NCI-H2171 (cell line): ENCODE results near the gene UBQLN1.
"Not testable (repeated sequence)": the region's sequence is repeated elsewhere in the genome, so short reads cannot be mapped to it uniquely, and the experiment has no call there.

Source experiments
- DNase-seq: peaks from one replicate; lab custom pipeline; 2025; lab: John Stamatoyannopoulos, UW

UBQLN1 gene

GRCh38 chr9:83630938-83631457 lies 76.8 kb downstream of the UBQLN1 start:
- peak; percentile 61 for DNase-seq

DNA sequence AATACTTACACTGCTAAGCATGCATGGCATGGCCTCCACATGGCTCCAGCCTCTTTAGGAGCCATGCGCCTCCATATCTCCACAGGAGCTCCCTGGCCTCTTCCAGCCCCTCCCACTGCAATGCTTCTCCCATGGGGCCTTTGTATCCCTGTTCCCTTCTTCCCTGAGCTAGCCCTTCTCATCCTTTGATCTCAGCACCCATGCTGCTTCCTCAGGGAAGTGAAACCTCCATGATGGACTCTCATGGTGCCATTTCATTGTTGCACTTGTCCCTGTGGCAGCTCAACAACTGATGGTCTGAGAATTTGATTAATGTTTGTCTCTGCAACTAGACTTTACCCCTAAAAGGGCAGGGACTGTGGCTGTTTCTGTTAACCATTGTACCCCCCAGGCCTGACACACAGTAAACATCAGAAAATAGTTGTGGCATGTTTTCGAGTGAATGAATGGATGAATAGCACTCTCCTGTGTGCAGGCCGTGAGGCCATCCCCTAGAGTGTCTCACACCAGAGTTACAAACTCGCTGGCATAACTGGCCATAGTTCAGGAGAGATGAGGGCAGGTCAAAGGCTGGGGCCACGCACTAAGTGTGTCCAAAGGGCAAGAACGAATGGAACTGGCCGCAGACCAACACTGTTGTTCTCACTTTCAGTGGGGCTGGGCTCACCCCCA lies 78.2 kb downstream of the UBQLN1 start:
- DNase-seq, result no peak

DNA sequence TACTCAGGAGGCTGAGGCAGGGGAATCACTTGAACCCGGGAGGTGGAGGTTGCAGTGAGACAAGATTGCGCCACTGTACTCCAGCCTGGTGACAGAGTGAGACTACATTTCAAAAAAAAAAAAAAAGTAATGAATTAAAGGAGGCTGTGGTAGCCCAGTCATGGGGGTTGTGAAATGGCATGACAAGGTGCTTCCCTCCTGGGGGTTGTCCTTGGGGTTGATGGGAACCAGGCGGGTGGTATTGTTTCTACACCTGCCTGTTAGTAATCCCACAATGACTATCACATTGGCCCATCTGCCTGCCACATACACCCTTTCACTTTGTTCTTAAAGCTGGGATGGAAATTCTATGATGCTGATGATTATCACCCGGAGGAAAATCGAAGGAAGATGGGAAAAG lies 79.2 kb downstream of the UBQLN1 start:
- no peak for DNase-seq

GRCh38 chr9:83625178-83625577 lies 82.6 kb downstream of the UBQLN1 start:
- DNase-seq, result no peak

DNA sequence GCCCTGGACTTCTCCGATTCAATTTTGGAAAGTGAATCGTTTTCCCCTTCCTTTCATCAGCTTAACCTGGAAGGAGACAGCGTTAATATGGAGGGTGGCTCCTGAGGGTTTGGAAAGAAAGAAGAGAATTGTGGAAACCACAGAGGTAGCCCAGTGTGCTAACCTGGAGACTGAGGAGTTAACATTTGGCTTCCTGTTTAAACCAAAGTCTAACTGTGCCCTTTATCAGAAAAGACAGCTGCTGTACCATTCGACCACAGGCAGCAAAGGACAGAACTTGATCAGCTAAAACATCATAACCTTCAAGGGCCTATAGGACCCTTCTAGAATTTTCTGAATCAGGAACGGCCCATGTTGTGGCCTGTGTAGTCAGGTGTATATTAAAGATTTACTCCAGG lies 84.1 kb downstream of the UBQLN1 start:
- DNase-seq, result no peak

DNA sequence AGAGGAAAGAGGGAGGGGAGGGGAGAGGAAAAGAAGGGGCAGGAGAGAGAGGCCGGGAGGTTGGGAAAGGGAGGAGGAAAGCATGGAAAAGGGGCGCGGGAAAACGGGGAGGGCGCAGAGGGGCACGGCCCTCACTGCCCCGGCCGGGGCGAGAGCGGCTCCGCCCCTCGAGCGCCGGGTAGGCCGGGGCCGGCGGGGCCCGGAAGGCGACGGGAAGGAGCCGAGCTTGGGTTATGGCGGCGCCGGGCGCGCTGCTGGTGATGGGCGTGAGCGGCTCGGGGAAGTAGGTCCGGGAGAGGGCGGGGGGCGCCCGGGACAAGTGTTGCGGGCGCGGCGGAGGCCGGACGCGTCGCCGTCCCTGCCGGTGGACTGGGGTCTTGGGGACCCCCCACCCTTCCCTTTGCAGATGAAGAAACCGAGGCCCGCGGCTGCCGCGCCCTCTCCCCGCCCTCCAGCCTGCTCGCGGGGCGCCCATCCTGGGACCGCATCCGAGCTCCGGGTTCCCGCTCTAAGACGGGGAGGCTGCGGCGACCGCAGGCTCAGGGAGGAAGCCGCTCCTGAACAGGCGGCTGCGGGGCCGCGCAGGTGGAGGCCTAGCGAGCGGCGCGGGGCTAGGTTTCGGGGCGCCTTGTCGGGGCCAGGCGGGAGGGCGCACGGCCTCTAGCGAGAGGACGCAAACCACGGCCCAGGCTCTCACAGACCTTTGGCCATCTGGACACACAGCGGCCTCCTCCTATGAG lies 84.6 kb downstream of the UBQLN1 start, which contains the start of gene IDNK:
IDNK (plus strand) TSS at position 205 of the 740 bp plus-strand sequence; CDS start at position 234, 29 bp downstream.
- DNase-seq, result peak; percentile 85

GRCh38 chr9:83622433-83622938 lies 85.3 kb downstream of the UBQLN1 start:
- peak; percentile 18 for DNase-seq

DNA sequence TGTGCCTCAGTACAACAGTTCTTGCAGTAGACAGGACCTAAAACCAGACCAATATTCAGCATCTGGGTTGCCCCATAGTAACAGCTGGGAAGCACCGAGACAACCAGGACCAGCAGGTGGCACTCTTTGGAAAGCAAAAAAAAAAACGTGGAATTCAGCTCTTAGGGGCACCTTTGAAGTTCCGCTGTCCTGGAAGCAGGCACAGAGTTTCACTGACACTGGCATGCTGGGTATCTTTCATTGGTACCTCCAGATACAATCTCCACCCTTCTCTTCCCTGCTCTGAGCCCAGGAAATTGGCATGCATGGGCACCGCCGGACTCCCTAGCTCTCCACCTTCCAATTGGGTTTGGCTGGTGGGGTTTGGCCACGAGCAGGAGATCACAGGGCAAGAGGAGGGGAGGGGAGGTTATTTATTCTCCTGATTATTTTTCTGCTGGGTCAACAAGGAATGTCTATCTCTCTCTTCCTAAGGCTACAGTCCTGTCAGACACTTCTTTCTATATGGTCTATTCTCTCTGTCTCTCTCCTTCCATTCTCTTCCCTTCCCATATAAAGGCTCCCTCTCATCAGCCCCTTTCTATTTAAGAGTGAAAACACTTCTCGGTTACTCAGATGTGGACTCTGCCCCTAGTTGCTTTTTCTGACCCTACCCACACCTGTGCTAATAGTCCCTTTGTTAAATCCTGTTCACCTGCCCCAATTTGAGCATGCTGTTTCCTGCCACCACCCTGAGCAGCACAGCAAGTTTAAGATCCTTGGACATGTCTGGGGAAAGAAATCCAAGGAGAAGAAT lies 86.7 kb downstream of the UBQLN1 start:
- peak; percentile 19 for DNase-seq

DNA sequence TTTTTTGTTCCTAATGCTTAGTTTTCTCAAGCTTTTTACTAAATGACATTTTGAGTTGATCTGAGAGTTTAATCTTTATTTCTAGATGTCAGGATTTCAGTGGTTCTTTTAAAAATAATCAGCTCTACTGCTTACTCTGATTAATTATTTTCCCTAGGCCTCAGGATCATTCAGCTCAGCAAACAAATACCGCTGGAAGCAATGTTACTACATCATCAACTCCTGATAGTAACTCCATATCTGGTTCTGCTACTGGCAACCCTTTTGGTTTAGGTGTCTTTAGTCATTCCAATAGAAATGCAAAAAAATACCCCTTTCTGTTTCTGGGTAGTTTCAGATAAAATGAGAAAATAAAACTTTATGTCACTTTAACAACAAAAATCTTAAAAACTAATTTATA lies 90.5 kb downstream of the UBQLN1 start:
- DNase-seq, result no peak

DNA sequence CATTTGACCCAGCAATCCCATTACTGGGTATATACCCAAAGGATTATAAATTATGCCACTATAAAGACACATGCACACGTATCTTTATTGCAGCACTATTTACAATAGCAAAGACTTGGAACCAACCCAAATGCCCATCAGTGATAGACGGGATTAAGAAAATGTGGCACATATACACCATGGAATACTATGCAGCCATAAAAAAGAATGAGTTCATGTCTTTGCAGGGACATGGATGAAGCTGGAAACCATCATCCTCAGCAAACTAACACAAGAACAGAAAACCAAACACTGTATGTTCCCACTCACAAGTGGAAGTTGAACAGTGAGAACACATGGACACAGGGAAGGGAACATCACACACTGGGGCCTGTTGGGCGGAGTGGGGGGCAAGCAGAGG lies 94.5 kb downstream of the UBQLN1 start:
- not testable (repeated sequence) for DNase-seq
